Measurements from ENCODE around the gene GTF3C2. TPM values are rescaled to one million over a fixed set of nuclear protein-coding genes. Genes with fewer than 3 reads are reported as not detected.

The GTF3C2 gene
- total RNA-seq, 1 experiment from 2014 or later = 109 TPM

- H2BK12ac ChIP-seq (ENCODE audit: insufficient read length, low read depth, low read length) = no peak overlapping the region
- H3K27ac ChIP-seq (ENCODE audit: insufficient read length, low read depth, low read length) = no peak overlapping the region
- H3K79me1 ChIP-seq (ENCODE audit: insufficient read depth, low read depth, low read length, poor library complexity, severe bottlenecking) = no peaks in the 10 kb centered on the region
- H3K56ac ChIP-seq (ENCODE audit: insufficient read length, low read depth, low read length) = no peak overlapping the region
- H3K4me1 Mint-ChIP-seq = no peaks in the 10 kb centered on the region
- no peak for DNase-seq
- no peak overlapping the region for H2BK120ac ChIP-seq (ENCODE audit: low read depth, low read length, poor library complexity, severe bottlenecking)
- H3K27me3 Mint-ChIP-seq (ENCODE audit: low read depth) = no peaks in the 10 kb centered on the region
- H3K4ac ChIP-seq (ENCODE audit: low read depth, low read length) = no peak overlapping the region
- no peak overlapping the region for H3K18ac ChIP-seq (ENCODE audit: insufficient read length, low read depth, low read length)
- H3K79me2 ChIP-seq (ENCODE audit: insufficient read depth, low read length) = no peaks in the 10 kb centered on the region
- no peaks in the 10 kb centered on the region for H3K27me3 ChIP-seq (ENCODE audit: insufficient read depth, low read length)
- no CpG with 5 or more reads among the region's 7 CpGs for WGBS (ENCODE audit: extremely low coverage, insufficient read length, low lambda C conversion rate)
- H4K91ac ChIP-seq (ENCODE audit: insufficient read length, low read depth, low read length) = no peak overlapping the region
- H2AK5ac ChIP-seq (ENCODE audit: insufficient read length, low read length) = no peak overlapping the region
- H3K27ac Mint-ChIP-seq = no peak overlapping the region
- no peak overlapping the region for H3K9ac ChIP-seq (ENCODE audit: extremely low read depth, insufficient read length, low read length)
- H3K4me2 ChIP-seq (ENCODE audit: insufficient read depth, insufficient read length, low read length) = no peak overlapping the region
- no peaks in the 10 kb centered on the region for H3K9me3 Mint-ChIP-seq
- no peak overlapping the region for H2BK20ac ChIP-seq (ENCODE audit: low read depth, low read length, poor library complexity, severe bottlenecking)
- H3K23ac ChIP-seq (ENCODE audit: insufficient read length, low read depth, low read length) = no peak overlapping the region
- no peaks in the 10 kb centered on the region for H3K4me1 ChIP-seq (ENCODE audit: insufficient read depth, low read length)
- H2AFZ ChIP-seq (ENCODE audit: low read length) = no peak overlapping the region
- no peak overlapping the region for H4K8ac ChIP-seq (replicated peaks; ENCODE audit: insufficient read length, low read depth, low read length)
- H2BK15ac ChIP-seq (ENCODE audit: low read depth, low read length) = no peak overlapping the region
- no peak overlapping the region for H3K14ac ChIP-seq (ENCODE audit: insufficient read depth, low read length)
- H3K23me2 ChIP-seq (ENCODE audit: insufficient read length, low read depth, low read length, poor library complexity, severe bottlenecking) = no peaks in the 10 kb centered on the region
- H4K20me1 ChIP-seq (ENCODE audit: control insufficient read depth, insufficient read depth, insufficient read length) = no peaks in the 10 kb centered on the region
- no peak overlapping the region for H3K4me3 Mint-ChIP-seq
- H3K36me3 Mint-ChIP-seq (ENCODE audit: insufficient read depth in 1 of 3, low read depth in 3 of 3) = peaks cover 41 to 79% (median 70%) of the 10 kb centered on the region in 3 experiments
- no peak overlapping the region for H4K5ac ChIP-seq (ENCODE audit: insufficient read length, low read depth, low read length)
- H3T11ph ChIP-seq (ENCODE audit: low read length) = no peak overlapping the region
- H2BK5ac ChIP-seq (ENCODE audit: insufficient read length, low read length) = no peak overlapping the region
- TF ChIP-seq CTCF (conservative IDR thresholded peaks at IDR 0.05) = no peak
- no peaks in the 10 kb centered on the region for H3K9me3 ChIP-seq (ENCODE audit: control insufficient read depth, low read depth, low read length)
These were observed 20.4 kb downstream of the GTF3C2 start for GRCh38 chr2:27336173-27336572.
